HG02571 (cell line): ENCODE results near the gene INO80E.
"Not testable (repeated sequence)": the region's sequence is repeated elsewhere in the genome, so short reads cannot be mapped to it uniquely, and the experiment has no call there.

Experiments
- ATAC-seq: cut with Tn5 transposase; IDR thresholded peaks from one replicate; pipeline ENCODE4 v1.9.1; 2021; ENCODE audit warnings: mild to moderate bottlenecking, moderate library complexity; ENCODE audit not compliant: unreplicated experiment

The INO80E gene

GRCh38 chr16:30030011-30030685, 34.1 kb downstream of the INO80E start:
- no peak for ATAC-seq

GRCh38 chr16:30030841-30031413, 34.9 kb downstream of the INO80E start, which contains the start of gene TLCD3B:
TLCD3B (minus strand) TSS chr16:30031271; CDS start chr16:30030527, 744 bp downstream.
- ATAC-seq, result no peak

GRCh38 chr16:30031477-30031918, 35.5 kb downstream of the INO80E start:
- ATAC-seq, result no peak

GRCh38 chr16:30032083-30032819, 36.2 kb downstream of the INO80E start:
- no peak for ATAC-seq

DNA sequence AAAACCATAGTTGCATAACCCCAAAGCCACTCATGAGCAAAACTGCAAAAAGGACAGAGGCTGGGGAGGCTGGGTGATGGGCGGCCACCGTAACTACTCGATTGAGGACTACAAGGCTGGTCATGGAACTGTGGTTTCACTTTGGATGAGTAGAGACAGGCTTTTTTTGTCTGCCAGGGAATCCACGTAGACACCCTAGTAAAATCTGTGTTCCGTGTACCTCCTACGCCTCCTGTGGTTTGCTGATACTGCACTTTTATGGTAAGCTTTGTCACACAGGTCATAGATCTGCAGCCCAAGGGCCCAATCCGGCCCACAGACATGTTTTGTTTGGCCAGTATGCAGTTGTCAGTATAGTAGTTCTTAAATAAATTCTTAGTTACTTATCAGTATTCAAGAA, 37.2 kb downstream of the INO80E start:
- no peak for ATAC-seq

- ATAC-seq, result no peak
These were observed 44.2 kb downstream of the INO80E start for GRCh38 chr16:30040221-30040620.

GRCh38 chr16:30040690-30041089, 44.6 kb downstream of the INO80E start:
- not testable (repeated sequence) for ATAC-seq

DNA sequence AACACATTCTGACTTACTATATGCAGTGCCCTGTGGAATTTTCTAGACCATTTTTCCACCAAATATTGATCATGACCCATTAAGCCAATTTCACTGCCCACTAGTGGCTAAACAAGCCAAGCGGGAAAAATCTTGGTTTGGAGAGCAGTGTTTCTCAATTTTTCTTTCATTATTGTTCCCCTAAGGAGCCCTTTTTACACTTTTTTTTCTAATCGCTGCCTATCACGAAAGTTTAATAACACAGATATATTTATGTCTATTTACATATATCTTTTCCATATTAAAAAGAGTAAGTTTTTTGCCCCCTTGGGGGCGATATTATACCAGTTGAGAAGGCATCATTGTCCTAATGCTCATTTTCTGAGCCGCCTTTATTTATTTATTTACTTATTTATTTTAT, 45.8 kb downstream of the INO80E start:
- ATAC-seq, result no peak

- no peak for ATAC-seq
These were observed 50.1 kb downstream of the INO80E start for GRCh38 chr16:30046178-30046577.

GRCh38 chr16:30046588-30046987, 50.5 kb downstream of the INO80E start:
- no peak for ATAC-seq

- no peak for ATAC-seq
These were observed 53.8 kb downstream of the INO80E start for GRCh38 chr16:30049871-30050270.

DNA sequence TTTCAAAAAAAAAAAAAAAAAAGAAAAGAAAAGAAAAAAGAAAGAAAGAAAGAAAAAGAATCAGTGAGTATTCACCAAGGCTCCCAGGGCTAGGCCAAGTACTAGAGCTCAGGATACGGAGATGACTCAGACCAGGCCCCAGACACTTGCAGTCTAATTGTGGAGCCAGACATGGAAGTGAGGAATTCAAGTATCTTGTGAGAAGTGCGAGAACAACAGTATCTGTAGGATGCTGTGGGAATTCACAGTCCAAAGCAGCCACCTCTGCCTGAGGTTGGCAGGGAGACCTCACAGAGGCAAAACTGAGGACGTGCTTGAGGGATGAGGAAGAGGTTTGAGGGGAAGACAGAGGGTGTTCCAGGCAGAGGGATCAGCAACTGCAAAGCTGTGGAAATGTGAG, 55.5 kb downstream of the INO80E start:
- ATAC-seq, result no peak

GRCh38 chr16:30052671-30053372, 56.8 kb downstream of the INO80E start:
- peak; percentile 43 for ATAC-seq

DNA sequence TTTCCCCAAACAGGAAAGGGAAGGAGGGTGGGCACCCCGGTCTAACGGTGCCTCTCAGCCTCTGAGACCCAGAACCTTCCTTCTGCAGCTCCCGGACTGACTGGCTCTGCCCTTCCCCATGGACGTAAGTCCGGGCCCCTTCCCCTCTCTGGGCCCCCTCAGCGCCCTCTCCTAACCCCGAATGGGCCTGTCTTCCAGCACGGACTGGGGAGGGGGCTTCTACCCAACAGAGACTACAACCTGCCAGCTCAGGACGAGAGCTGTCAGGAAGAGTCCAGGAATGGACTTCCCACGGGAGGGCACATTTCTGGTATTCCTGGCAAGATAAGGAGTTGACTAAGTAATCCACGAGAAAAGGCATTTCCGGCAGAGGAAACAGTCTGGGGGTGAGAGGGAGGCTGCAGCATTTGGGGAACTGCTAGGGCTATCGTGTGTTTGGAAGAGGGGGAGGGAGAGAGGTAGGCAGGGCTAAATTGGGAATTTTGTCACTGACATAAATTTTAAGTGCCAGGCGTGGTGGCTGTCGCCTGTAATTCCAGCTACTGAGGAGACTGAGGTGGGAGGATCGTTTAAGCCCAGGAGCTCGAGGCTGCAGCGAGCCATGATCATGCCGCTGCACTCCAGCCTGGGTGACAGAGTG, 57.5 kb downstream of the INO80E start:
- ATAC-seq, result no peak

GRCh38 chr16:30054451-30054850, 58.4 kb downstream of the INO80E start:
- ATAC-seq, result no peak

DNA sequence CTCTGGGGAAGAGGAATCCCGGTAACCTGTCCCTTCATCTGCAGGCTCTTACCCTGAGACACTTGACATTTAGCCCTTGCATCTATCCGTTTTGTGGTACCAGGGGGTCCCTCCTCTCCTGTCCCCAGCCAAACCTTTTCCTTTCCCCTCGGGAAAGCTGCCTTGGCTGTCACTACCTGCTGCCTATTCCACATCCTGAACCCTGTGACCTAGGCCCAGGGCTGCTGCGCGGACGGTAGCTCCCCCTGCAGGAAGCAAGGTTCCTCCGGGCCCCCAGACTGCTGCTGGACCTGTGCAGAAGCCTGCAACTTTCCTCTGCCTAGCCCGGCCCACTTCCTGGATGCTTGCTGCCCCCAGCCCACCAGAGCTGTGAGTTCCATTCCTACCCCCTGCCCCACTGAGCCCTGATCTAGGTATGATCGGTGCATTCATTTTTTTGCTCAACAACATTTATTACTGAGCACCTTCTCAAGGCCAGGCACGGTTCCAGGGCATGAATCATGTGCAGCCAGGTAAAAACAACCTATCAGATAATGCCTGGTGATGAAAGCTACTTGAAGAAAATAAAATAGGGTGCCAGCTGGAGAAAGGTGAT, 59.0 kb downstream of the INO80E start:
- no peak for ATAC-seq
